DOHH2 (cell line): ENCODE results near the gene SYP.

Experiments used
- H3F3A ChIP-seq: fragments of 200-600 bp; sonication (generic), shearing (Covaris generic); 2 replicates; pipeline ENCODE4 v1.6.0; 2016; ENCODE audit warnings: antibody characterized with exemption, mild to moderate bottlenecking; ENCODE audit not compliant: control insufficient read depth, insufficient read depth
- H3K27ac ChIP-seq: fragments of 200-600 bp; sonication (generic); 2 replicates; pipeline ENCODE4 v1.5.1; 2014; ENCODE audit warnings: low read depth, mild to moderate bottlenecking, low read length, moderate library complexity
- H3K27me3 ChIP-seq: fragments of 200-600 bp; sonication (generic); 2 replicates; pipeline ENCODE4 v1.6.1; 2014; ENCODE audit warnings: mild to moderate bottlenecking, low read length, mixed read lengths; ENCODE audit not compliant: control insufficient read depth
- H3K36me3 ChIP-seq: fragments of 200-600 bp; sonication (generic); 2 replicates; pipeline ENCODE4 v1.6.1; 2014; ENCODE audit warnings: mild to moderate bottlenecking, low read length, moderate library complexity, mixed read lengths; ENCODE audit not compliant: control insufficient read depth
- H3K4me1 ChIP-seq: fragments of 200-600 bp; sonication (generic); 2 replicates; pipeline ENCODE4 v1.6.1; 2014; ENCODE audit warnings: mild to moderate bottlenecking, low read length, mixed read lengths; ENCODE audit not compliant: control insufficient read depth
- H3K4me2 ChIP-seq: fragments of 200-600 bp; sonication (generic); 2 replicates; pipeline ENCODE4 v1.6.0; 2014; ENCODE audit warnings: mild to moderate bottlenecking, low read length, moderate library complexity
- H3K4me3 ChIP-seq: fragments of 200-600 bp; sonication (generic); 2 replicates; pipeline ENCODE4 v1.5.1; 2014; ENCODE audit warnings: mild to moderate bottlenecking, low read length, mixed read lengths
- H3K79me2 ChIP-seq: fragments of 200-600 bp; sonication (generic); 2 replicates; pipeline ENCODE4 v1.6.1; 2014; ENCODE audit warnings: mild to moderate bottlenecking, low read length, mixed read lengths; ENCODE audit not compliant: control insufficient read depth
- H3K9me2 ChIP-seq: fragments of 200-600 bp; sonication (generic); replicated peaks from 2 replicates; pipeline ENCODE4 v1.6.1; 2014; ENCODE audit warnings: mild to moderate bottlenecking, low read length, mixed read lengths; ENCODE audit not compliant: control insufficient read depth
- H3K9me3 ChIP-seq: fragments of 200-600 bp; sonication (generic); 2 replicates; pipeline ENCODE4 v1.6.1; 2014; ENCODE audit warnings: antibody characterized with exemption, low read length, mixed read lengths; ENCODE audit not compliant: control insufficient read depth, insufficient read depth
- H4K20me1 ChIP-seq: fragments of 200-600 bp; sonication (generic); 2 replicates; pipeline ENCODE4 v1.6.0; 2014; ENCODE audit warnings: low read depth, mild to moderate bottlenecking, antibody characterized with exemption, low read length, moderate library complexity; ENCODE audit not compliant: control insufficient read depth, insufficient read depth
- EZH2phosphoT487 ChIP-seq: fragments of 200-600 bp; sonication (generic); IDR thresholded peaks from 2 replicates; pipeline ENCODE4 v1.6.1; 2017; ENCODE audit warnings: borderline replicate concordance, mild to moderate bottlenecking, antibody characterized with exemption, low read length, moderate library complexity, mixed read lengths
- TF ChIP-seq, protein P1 (sequence below): fragments of 200-600 bp; sonication (generic); IDR thresholded peaks from one replicate; pipeline ENCODE4 v1.5.1; 2014; ENCODE audit warnings: antibody characterized with exemption, mild to moderate bottlenecking, low read depth, low read length; ENCODE audit not compliant: poor library complexity, severe bottlenecking

Gene SYP

DNA sequence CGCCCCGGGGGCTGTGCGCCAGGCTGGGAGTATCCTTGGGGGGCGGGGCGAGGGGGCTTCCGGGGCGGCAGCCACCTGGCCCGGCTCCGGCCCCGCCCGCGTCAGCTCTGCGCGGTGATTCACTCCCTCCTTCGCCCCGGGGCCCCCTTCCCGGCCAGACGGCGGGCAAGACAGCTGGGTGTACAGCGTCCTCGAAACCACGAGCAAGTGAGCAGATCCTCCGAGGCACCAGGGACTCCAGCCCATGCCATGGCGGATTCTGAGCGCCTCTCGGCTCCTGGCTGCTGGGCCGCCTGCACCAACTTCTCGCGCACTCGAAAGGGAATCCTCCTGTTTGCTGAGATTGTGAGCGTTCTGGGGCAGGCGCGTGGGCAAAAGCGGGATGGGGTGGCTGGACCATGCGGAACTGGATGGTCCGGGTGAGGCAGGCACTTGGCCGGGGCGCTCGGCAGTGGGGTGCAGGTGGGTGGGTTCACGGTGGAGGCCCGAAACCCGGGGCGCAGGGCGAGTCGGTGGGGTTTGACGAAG is 28.2 kb downstream of the SYP start, which contains the start of gene PLP2:
PLP2 (plus strand) TSS at position 147 of the 528 bp plus-strand sequence; CDS start at position 250, 103 bp downstream.
- TF ChIP-seq EZH2phosphoT487 = no peak
- TF ChIP-seq, protein P1, sequence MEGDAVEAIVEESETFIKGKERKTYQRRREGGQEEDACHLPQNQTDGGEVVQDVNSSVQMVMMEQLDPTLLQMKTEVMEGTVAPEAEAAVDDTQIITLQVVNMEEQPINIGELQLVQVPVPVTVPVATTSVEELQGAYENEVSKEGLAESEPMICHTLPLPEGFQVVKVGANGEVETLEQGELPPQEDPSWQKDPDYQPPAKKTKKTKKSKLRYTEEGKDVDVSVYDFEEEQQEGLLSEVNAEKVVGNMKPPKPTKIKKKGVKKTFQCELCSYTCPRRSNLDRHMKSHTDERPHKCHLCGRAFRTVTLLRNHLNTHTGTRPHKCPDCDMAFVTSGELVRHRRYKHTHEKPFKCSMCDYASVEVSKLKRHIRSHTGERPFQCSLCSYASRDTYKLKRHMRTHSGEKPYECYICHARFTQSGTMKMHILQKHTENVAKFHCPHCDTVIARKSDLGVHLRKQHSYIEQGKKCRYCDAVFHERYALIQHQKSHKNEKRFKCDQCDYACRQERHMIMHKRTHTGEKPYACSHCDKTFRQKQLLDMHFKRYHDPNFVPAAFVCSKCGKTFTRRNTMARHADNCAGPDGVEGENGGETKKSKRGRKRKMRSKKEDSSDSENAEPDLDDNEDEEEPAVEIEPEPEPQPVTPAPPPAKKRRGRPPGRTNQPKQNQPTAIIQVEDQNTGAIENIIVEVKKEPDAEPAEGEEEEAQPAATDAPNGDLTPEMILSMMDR = no peak
- peaks cover 32% of the 10 kb centered on the region for H3K4me1 ChIP-seq
- no peaks in the 10 kb centered on the region for H3K9me2 ChIP-seq
- peak within 1 kb of the TSS; percentile 91 for H3K4me3 ChIP-seq
- H3K79me2 ChIP-seq = peaks cover 10% of the 10 kb centered on the region
- no peaks in the 10 kb centered on the region for H4K20me1 ChIP-seq
- H3K36me3 ChIP-seq = peaks cover 30% of the 10 kb centered on the region
- H3K27me3 ChIP-seq = no peaks in the 10 kb centered on the region
- H3K4me2 ChIP-seq = peak within 1 kb of the TSS; percentile 92
- no peaks in the 10 kb centered on the region for H3K9me3 ChIP-seq
- peak within 1 kb of the TSS; percentile 72 for H3K27ac ChIP-seq
- peaks cover 6% of the 10 kb centered on the region for H3F3A ChIP-seq

DNA sequence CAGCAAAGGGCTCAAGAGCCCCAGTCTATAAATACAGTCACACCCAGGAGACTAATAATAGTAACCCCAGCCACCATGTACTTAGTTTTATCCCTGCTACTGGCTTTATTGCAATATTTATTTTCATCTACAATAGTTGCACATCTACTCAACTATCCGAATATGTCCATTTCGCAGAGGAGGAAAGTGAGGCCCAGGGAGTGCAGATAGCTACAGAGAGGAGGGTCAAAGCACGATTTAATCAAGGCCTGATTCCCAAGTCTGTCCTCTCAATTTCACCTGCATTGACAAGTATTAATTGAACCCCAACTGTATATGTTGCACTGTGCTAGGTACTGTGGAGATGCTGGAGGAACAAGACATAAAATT is 32.3 kb downstream of the SYP start:
- Histone ChIP-seq H3K79me2 (peaks cover 2% of the 10 kb centered on the region), H3K4me1 (peaks cover 46% of the 10 kb centered on the region), H3K9me3 (no peaks in the 10 kb centered on the region), H3K9me2 (no peaks in the 10 kb centered on the region), H3K4me3 (peak overlapping the region; percentile 62), H3K36me3 (no peaks in the 10 kb centered on the region), H3K4me2 (peak overlapping the region; percentile 65), H4K20me1 (no peaks in the 10 kb centered on the region), H3K27me3 (no peaks in the 10 kb centered on the region), H3K27ac (peak overlapping the region; percentile 65), H3F3A (peaks cover 6% of the 10 kb centered on the region)
- TF ChIP-seq, protein P1 = no peak
- TF ChIP-seq EZH2phosphoT487 = no peak

DNA sequence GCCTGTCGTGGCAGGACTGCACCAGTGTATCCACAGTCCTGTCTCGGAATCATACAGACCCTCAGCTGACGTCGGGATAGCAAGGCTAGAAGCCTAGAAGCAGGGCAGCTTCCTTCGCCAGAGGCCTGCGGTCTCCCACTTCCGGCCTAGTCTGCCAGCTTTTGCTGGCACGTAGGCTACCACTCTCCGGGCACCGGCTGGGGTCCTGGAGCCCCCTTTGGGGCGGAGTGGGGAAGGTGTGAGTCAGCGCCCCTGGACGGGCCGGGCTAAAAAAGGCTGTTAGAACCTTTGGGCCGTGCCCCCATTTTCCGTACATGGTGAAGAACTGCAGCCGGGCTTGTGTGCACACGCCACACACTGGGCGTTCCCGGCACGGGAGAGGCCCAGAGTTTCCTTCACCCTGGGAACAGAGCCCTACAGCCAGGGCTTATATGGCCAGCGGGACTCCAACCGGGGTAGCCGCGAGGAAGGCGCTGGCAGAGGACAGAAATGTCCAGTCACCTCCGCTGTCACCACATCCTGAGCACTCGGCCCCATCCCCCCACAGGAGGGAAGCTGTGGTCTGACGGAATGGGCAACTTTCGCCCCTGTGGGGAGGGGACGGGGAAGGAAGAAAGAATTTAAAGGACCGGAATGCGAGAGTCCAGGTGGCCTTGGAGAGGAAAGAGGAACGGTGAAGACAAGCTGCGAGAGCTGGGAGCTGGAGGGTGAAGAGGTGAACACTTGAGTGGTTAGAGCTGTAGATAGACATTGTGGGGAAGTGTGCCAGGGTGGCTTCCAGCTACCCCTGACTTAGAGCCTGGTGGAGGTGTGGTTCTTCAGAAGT is 32.9 kb downstream of the SYP start:
- Histone ChIP-seq H3K9me2 (no peaks in the 10 kb centered on the region), H3K36me3 (no peaks in the 10 kb centered on the region), H3K4me2 (peak overlapping the region; percentile 65), H3K4me3 (peak overlapping the region; percentile 62), H3K27me3 (no peaks in the 10 kb centered on the region), H3K79me2 (no peaks in the 10 kb centered on the region), H3F3A (peaks cover 6% of the 10 kb centered on the region), H3K9me3 (no peaks in the 10 kb centered on the region), H3K27ac (peak overlapping the region; percentile 65), H4K20me1 (no peaks in the 10 kb centered on the region), H3K4me1 (peaks cover 45% of the 10 kb centered on the region)
- TF ChIP-seq, protein P1 = no peak
- TF ChIP-seq EZH2phosphoT487 = no peak
